GM08714 (cell line): ENCODE measurements around the gene DYSF.

ENCODE experiments used
- H3K4me3 ChIP-seq: fragments of 200-500 bp; sonication (Bioruptor generic); 2 replicates; pipeline ENCODE4 v1.5.1; 2014; ENCODE audit warnings: mild to moderate bottlenecking, low read length, inconsistent platforms
- ZNF274 ChIP-seq: IDR thresholded peaks from 2 replicates; pipeline ENCODE4 v1.6.1; 2012; ENCODE audit warnings: mild to moderate bottlenecking, low read depth, low read length

The DYSF gene

DNA sequence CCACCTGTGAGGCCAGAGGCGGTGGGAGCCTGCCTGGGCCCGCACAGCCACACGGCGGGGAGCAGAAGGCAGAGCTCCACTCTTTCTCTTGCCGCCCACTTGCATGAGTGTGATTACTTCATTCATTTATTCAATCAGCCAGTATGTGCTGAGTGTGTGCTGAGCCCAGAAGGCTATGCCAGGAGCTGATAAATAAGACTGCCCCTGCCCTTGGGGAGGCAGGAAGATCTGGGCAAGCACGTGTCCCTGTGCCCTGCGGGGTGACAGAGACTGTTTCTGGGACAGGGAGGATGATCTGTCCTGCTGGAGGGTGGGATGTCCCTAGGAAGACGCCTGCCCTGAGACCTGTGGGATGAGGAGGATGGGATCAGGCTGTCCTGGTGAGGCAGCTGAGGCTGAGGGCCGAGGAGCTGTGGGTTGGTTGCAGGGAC, 250.8 kb downstream of the DYSF start:
- no peak overlapping the region for H3K4me3 ChIP-seq
- TF ChIP-seq ZNF274, result no peak

DNA sequence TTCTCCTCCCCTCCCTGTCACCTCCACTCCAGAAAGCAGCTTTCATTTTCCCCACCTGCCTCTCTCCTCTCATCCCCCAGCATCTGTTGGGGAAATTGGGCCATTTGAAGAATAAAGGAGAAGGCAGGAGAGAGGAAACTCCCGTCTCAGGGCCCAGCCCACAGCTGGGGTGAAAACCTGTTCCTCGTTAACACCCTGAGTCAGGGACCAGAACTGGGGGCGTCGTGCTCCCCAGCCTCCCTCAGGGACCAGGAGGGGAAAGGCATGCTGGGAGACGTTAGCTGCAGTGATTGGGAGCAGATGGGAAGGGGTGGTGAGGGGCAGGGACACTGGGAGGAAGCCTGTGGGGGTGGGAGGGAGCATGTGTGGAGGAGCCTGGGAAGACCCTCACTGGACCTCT, 251.3 kb downstream of the DYSF start:
- no peak for TF ChIP-seq ZNF274
- no peak overlapping the region for H3K4me3 ChIP-seq

DNA sequence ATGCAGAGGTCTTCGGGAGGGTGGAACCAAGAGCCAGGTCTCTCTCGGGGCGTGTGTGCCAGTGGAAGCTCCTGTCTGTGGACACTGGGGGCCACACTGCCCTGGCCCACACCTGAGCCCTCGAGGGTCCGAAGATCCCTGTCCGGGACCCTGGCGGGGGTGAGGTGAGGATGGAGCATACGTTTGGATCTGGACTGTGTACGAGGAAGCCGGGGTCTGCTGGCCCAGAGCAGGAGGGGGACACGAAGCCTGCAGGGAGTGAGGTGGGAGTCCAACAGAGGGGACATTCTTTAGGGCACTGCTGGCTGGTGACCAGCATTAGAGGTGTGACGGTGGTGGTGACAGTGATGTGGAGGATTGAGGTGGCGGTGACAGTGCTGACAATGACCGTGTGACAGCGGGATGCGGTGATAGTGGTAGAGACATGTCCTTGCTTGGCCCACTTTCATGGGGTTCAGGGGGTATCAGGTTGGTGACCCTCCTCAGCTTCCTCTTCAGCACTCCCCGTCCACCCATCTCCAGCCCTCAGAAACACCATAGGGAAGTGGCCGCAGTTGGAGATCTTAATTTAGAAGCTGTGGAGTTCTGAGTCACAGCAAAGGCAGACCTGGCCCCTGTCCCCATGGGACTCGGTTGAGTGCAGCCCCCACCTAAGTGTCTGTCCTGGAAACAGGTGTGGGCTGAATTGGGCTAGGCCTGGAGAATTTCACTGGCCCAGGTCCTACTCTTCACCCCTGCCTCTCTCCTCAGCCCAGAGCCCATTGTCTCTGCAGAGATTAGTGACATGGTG, 252.0 kb downstream of the DYSF start:
- no peak for TF ChIP-seq ZNF274

GRCh38 chr2:71706121-71706520, 252.8 kb downstream of the DYSF start:
- no peak overlapping the region for H3K4me3 ChIP-seq
- no peak for TF ChIP-seq ZNF274

More for the DNA sequence above, 252.0 kb downstream of the DYSF start:
- no peak overlapping the region for H3K4me3 ChIP-seq

DNA sequence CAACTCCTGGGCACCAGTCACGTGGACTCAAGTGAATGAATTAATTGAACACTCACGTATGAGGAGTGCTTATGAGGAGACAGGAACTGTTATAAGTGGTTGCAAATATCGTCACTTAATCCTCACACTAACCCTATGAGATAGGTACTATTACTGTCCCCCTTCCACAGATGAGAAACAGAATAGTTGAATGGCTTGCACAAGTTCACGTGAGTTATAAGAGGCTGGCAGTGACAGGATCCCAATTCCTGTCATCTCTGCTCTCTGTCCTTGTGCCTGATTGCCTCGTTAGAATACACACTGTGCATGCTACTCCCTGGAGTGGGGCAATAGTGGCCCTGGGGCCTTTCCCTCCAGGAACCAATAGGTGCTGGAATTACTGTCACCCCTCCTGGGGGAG, 253.5 kb downstream of the DYSF start:
- no peak overlapping the region for H3K4me3 ChIP-seq
- TF ChIP-seq ZNF274, result no peak

GRCh38 chr2:71710367-71711132, 257.2 kb downstream of the DYSF start:
- H3K4me3 ChIP-seq, result no peak overlapping the region
- no peak for TF ChIP-seq ZNF274

- H3K4me3 ChIP-seq, result no peak overlapping the region
- TF ChIP-seq ZNF274, result no peak
These were observed 257.9 kb downstream of the DYSF start for GRCh38 chr2:71711133-71711855.

DNA sequence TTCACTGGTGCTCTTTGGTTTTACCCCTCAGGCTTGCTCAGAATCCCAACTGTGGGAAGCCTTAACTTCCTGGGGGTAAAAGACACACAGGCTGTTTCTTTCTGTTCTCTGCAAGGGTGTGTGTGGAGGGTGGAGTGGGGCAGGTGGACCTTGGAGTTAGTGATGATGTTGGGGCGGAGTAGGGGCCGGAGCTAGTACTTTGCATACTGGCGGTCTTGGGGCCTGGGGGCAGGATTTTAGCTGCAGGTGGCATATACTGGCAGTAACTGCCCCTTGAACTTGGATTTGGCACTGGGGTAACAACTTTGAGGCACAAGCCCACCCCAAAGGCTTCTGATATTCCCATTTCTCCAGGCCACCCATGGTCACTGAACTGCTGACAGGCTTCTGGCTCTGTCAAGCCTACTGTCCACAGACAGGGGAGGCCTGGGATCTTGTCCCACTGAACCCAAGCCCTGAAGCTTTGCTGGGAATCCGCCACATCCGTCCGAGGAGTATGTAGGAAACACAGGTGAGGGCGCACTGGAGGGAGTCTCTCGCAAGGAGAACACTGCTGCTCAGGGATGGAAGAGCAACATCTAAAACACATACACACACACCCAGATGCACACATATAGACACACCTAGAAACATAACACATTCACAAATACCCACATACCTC, 258.9 kb downstream of the DYSF start:
- H3K4me3 ChIP-seq, result no peak overlapping the region
- no peak for TF ChIP-seq ZNF274

DNA sequence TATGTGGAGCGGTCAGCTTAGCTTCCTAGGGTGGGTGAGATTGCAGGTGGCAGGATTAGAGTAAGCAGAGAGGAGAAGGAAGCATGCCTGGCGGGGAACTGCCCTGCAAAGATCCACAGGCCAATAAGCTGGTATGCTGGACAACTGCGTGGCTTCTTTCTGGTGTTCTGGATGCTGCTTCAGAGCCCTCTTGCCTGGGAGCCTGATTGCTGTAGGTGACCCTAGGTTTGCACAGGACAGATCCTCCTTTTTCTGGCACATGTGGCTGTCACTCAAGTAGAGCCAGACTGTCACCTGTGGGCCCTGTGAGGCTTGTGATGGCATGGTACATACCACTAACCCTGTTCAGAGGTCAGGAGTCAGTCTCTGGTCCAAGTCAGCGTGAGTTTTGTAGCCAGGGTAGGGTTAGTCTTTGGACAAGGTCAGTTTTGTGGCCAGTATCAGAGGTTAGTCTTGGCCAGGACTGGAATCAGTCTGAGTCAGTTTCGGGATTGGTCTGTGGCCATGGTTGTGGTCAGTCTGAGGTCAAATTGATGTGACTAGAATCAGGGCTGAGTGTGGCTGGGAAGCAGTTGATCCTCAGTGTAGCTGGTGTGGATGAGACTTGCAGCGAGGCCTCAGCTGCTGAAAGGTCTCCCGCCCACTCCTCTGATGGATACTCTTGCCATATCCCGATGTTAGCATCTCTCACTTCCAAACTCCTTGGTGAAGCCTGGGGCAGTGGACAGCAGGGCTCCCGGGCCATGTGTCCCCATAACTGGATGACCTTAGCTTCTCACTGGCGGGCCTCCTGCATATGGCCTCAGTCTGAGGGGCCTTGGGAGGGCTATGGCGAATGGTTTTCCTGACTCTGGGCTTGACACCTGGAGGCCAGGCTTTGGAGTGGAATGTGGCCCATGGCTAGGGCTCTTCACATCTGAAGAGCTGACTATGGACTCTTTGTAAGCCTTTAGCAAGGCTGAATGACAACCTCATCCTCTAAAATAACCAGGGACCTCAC, 260.5 kb downstream of the DYSF start:
- TF ChIP-seq ZNF274, result no peak
- no peak overlapping the region for H3K4me3 ChIP-seq

GRCh38 chr2:71714601-71715240, 261.4 kb downstream of the DYSF start:
- TF ChIP-seq ZNF274, result no peak
- H3K4me3 ChIP-seq, result no peak overlapping the region

GRCh38 chr2:71715241-71715750, 261.9 kb downstream of the DYSF start:
- TF ChIP-seq ZNF274, result no peak
- no peak overlapping the region for H3K4me3 ChIP-seq

- no peak overlapping the region for H3K4me3 ChIP-seq
- TF ChIP-seq ZNF274, result no peak
These were observed 262.8 kb downstream of the DYSF start for GRCh38 chr2:71715951-71716696.
